Left colon (tissue), 2 donors: ENCODE data around the gene IL1R1. TPM values are rescaled to one million over a fixed set of nuclear protein-coding genes. Genes with fewer than 3 reads are reported as not detected.

Experiments used
- ATAC-seq: fragments of 200-7000 bp; cut with Tn5 transposase; one replicate; pipeline ENCODE4 v1.9.1; 2020; ENCODE audit warnings: mild to moderate bottlenecking, moderate library complexity
- DNase-seq, 2 donors: peaks; one replicate each; pipeline ENCODE4 v3.0.0-alpha.2; 2020
- intact Hi-C, 2 donors: fragments of 100-400 bp; cut with DNase I in 1 of 2; cut with micrococcal nuclease in 1 of 2; formaldehyde crosslinking; loops; one replicate each; pipeline versions ENCODE4 v1.11.2 to v1.14.0; 2022; cut with DNase I, micrococcal nuclease
- total RNA-seq, 2 donors: library from RNA; stranded (reverse); fragmentation: NEBNext Ultra II Directional; extraction: Animal tissue kit (Norgen Biotek cat#: 25700); gene quantifications; one replicate each; pipeline ENCODE4 v1.2.1, GENCODE V29; 2021
- donor health status: DM: no; HTN: no; CAD: no.
- donor health status: DM: yes; HTN: yes; CAD: no.

IL1R1 gene
- total RNA-seq, 2 donors from 2014 or later, result 24.8 to 25.0 TPM

DNA sequence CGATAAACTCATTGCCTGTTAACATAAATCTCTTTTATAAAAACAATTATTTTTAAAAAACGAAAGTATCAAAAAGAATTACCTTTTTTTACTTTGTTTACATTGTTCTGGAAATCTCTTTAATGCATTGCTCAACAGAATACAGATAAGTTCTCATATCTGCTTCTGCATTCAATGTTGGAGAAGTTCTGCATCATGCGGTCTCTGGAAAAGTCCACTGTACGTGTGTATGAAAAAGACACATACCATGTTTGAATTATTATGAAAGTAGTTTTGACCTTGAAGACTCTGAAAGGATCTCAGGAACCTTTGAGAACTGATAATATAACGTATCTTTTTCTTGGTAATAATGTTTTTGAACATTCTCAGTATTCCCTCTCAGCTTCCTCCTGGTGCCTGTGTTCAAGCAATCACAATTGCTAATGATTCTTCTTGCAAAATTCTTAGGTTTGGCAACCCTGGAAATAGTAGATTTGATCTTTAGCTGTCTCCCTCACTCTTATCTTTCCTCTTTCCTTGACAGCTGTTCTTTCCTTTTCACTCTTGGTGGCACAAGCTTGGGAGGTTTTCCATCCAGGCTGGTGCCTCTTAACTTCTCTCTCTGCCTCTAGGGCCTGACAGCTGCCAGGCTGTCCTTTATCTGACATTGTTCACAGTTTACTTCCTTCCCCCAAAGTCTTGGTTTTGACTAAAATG lies 12.4 kb upstream of the IL1R1 start:
- ATAC-seq (no peak), DNase-seq (no peak)
- intact Hi-C loops, result no loop called here

DNA sequence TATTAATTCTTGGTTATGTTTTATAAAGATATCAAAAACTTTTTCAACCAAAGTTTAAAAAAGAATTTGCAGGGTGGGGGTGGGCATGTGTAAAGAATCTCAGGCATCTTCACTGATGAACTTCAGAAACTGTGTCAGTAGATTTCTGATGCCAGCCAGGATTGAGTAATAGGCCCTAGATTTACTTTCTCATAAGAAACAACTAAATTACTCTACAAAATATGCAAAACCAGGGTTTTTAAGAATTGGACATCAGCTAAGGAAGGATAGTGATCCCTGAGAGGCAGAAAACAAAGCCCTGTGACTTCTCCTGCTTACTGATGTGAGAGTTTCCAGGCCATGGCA lies 11.9 kb upstream of the IL1R1 start:
- DNase-seq (no peak), ATAC-seq (no peak)
- intact Hi-C loops, result no loop called here

- ATAC-seq (no peak), DNase-seq (no peak)
- intact Hi-C loops, result no loop called here
Observed at GRCh38 chr2:102131564-102131963, 11.0 kb upstream of the IL1R1 start.

DNA sequence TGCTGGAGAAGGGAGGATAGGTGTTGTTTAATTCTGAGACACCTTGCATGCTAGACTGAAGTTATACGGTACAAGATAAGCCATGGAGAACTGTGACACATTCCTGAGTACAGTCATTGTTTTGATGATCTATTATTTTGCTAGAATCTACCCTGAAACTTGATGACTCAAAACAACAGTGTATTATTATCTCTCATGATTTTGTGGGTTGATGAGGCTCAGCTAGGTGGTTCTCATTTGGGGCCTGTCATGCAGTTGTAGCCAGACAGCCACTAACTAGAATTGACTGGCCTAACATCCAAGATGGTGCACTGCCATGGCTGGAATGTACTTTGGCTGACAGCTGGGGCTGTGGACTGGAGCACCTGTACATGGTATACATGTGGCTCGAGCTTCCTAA lies 5.4 kb upstream of the IL1R1 start:
- intact Hi-C loops, result no loop called here
- ATAC-seq, result no peak
- no peak for DNase-seq

DNA sequence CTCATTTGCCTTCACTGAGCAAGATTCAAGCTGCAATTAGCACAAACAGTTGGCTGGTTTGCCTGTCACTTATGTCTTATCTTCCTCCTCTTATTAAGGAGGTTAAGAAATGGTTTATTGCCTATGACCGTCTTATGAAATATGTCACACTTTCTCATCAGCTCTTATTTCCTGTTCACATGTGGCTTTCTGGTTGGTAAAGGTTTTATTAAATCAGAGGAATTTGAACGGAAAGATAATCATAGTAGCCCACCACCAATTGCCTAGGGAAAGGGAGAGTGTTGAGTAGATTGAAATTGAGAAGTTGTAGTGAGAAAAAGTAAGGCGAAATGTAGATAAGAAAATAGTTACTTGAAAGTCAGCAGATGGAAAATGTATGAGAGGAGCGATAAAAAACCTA lies 4.2 kb upstream of the IL1R1 start:
- no peak for ATAC-seq
- no peak for DNase-seq

DNA sequence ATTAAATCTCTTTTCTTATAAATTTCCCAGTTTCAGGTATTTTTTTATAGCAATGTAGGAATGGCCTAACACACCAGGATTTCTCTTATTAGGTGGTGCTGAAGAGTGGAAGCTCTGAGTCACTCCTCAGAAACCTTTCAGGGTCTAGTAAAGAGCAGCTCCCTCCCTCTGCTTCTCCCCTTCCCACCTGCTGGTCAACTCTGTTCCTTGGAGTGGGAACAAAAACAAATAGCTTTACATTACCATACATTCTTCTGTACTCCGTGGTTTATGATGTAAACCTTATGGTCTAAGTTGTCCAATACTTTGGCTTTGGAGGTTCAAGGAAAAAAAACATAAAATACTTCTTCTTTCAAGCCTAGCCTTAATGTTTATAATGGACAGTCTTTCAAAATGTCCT lies 2.7 kb upstream of the IL1R1 start:
- ATAC-seq (no peak), DNase-seq (no peak)
- intact Hi-C loops, result no loop called here

More for the DNA sequence above, 4.2 kb upstream of the IL1R1 start:
- intact Hi-C loops, result no loop called here

- intact Hi-C loops, result no loop called here
- ATAC-seq (no peak), DNase-seq (no peak)
Observed at GRCh38 chr2:102140377-102140776, 2.2 kb upstream of the IL1R1 start.

DNA sequence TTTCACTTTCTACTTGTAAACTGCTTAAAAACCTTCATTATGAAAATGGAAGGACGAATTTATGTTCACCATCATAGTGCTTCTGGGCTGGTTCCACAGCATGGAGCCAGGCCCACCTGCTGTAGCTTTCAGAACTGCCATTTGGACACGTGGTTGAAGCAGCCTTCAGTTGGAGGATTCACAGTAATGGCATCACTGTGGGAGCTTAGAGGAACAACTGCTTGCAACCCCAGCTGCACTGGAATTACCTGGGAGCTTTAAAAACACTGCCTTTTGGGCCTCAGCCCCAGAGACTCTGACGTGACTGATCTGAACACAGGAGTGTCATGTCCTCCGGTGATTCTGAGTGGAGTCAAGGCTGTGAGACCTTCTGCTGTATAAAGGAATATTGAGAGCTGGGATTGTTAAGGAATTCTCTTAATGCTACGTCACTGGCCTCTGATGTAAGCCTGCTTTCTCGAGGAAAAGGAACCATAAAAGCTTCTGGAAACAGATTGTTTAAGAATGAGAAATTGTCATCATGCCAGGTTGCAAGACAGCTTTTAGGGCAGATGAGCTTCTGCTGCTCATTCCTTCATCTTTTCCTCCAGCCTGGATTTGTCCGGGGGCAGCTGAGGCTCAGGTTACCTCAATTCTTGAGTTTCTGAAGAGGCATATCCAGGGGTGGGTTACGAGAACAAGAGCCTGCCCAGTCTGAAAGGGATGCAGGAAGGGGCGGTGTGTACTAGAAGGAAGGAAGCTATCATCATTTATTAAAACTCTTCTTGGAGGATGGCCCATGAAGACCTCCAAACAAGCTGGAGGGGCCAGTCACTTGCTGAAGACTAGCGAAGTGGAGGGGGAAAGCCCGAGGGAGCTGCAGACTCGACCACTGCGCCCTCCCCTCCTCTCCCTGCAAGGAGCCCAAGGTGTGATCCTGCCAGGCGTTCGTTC lies 1.3 kb upstream of the IL1R1 start:
- intact Hi-C loops, result no loop called here
- no peak for DNase-seq
- ATAC-seq, result no peak

DNA sequence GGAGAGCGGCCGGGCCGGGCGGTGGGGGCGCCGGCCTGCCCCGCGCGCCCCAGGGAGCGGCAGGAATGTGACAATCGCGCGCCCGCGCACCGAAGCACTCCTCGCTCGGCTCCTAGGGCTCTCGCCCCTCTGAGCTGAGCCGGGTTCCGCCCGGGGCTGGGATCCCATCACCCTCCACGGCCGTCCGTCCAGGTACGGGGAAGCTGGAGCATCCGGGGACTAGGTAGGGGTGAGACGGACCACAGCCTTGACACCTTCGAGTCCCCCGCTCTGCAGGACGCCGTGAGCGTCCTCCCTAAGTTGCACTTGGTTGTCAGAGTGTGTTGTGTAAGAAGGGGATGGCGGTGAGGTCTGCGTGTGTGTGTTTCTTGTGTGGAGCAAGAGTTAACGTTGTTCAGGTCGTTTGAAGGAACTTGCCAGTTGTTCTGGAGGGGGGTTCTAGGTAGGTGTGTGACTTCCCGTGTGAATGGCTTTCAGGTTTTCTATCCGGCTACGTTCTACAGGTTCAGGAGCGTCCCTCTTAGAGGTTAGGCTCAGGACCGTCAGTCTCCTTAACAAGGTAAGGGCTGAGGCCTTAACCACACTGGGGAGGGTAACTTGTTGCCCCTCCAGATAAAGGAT lies 393 bp downstream of the IL1R1 start:
- intact Hi-C loops, result no loop called here
- DNase-seq (no peak), ATAC-seq (no peak)

GRCh38 chr2:102143450-102143985 lies 972 bp downstream of the IL1R1 start:
- intact Hi-C loops, result no loop called here
- DNase-seq (no peak), ATAC-seq (no peak)

DNA sequence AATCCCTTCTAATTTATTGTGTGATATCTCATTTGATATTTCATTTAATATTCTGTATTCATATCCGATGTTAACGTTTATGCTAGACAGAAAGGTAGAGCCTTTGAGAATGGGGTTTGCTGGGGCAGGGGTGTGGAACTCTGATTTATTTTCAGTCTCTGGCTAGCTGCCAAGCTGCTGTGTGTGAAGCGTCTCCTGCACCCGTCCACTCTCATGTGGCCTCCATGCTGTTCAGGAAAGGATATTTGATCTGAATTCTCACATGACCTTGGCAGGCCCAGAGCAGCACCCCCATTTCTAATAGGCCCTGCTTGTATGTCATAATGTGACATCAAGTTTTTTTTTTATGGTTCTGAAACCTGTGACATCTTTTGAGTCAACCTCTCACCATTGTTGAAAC lies 1.6 kb downstream of the IL1R1 start:
- DNase-seq, result no peak
- intact Hi-C loops, result no loop called here
- ATAC-seq, result no peak

DNA sequence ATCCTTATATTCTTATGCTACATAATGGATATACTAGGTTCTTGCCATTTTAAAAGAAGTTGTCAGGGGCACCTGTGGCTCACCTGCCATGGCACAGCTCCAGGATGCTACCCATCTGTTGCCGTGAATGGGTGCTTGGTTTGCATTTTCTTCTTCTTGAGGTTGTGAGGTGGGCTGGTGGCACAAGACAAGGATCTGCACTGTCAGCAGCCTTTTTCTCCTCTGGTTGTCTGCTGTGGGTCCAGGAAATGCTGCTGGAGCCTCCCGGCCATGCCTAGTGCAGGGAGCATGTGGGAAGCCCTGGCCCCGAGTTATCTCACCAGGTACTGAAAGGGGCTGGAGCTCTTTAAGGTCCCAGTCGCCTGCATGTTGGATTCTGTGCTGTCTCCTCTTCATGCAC lies 2.6 kb downstream of the IL1R1 start:
- DNase-seq (no peak), ATAC-seq (no peak)
- intact Hi-C loops, result no loop called here

- DNase-seq, result no peak
- intact Hi-C loops, result no loop called here
- ATAC-seq, result no peak
Observed at GRCh38 chr2:102145934-102146333, 3.4 kb downstream of the IL1R1 start.

DNA sequence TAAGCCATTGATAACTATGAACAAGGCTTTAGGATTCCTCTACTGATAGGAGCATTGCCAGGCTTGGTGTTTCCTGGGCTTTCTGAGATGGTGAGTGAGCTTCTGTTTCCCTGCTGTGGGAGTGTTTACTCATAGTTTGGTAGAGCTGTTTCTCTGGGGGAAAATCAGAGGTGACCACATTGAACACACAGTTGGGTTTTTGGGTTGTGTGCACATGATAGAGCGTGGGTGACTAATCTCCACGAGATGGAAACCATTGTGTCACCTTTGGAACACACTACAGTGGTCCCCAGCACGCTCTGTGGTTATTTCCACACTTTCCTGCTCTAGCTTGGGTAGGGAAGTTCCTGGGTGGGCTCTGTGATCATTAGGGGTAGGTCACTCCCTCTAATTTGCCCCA lies 5.4 kb downstream of the IL1R1 start:
- no peak for DNase-seq
- ATAC-seq, result no peak
- intact Hi-C loops, result no loop called here

- intact Hi-C loops, result no loop called here
- DNase-seq (no peak), ATAC-seq (no peak)
Observed at GRCh38 chr2:102149243-102149642, 6.7 kb downstream of the IL1R1 start.

DNA sequence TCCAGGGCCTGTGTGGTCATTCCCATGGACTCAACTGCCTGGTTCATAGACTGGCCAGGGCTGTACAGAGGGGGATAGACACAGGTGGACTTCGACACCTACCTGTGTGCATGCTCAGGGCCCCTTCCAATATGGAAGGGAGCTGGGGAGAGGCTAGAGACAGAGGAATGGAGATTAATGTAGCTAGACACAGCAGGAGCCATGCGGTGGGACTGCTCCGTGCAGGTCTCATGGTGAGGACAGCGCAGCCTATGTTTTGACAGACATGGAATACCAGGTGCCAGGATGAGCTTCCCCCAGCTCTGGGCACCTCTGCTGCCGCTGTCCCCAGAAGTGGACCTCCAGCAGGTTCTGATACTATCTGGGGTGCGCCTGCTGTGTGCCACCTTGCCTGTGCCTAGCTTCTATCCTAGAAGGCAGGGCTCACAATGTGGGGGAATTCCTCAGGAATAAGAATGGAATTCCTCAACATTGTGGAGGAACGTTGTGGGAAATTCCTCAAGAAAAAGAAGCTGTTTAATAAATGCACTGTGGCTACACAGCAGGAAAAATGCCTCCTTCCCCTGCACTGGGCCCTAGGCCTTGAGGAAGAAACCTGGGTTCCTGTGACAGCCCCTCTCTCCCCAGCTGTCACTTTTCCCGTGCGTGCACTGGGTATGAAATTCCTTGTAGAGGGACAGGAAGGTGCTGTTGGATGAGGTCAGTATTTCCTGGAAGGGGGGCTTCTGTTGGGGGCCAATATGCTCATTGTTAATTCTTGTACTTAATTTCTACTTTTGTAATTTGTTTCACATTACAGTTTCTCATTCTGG lies 7.3 kb downstream of the IL1R1 start:
- ATAC-seq, result no peak
- intact Hi-C loops, result no loop called here
- DNase-seq, result no peak

DNA sequence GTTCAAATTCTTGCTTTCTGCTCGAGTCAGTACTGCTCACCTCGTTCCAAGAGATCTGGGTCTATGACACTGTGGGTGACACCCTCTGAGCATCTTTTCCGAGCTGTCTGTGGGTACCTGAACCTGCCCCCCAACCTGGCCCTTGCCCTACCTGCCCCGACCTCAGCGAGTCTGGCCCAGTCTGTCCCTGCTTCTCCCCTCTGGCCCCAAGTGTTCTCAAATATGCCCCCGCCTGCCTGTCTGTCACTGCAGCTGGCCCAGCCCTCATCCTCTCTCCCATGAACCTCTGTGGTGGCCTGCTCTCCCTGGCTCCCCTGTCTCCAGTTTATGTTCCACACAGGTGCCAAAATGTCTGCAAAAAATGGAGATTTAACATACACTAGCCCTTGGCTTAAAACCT lies 11.8 kb downstream of the IL1R1 start:
- no peak for DNase-seq

DNA sequence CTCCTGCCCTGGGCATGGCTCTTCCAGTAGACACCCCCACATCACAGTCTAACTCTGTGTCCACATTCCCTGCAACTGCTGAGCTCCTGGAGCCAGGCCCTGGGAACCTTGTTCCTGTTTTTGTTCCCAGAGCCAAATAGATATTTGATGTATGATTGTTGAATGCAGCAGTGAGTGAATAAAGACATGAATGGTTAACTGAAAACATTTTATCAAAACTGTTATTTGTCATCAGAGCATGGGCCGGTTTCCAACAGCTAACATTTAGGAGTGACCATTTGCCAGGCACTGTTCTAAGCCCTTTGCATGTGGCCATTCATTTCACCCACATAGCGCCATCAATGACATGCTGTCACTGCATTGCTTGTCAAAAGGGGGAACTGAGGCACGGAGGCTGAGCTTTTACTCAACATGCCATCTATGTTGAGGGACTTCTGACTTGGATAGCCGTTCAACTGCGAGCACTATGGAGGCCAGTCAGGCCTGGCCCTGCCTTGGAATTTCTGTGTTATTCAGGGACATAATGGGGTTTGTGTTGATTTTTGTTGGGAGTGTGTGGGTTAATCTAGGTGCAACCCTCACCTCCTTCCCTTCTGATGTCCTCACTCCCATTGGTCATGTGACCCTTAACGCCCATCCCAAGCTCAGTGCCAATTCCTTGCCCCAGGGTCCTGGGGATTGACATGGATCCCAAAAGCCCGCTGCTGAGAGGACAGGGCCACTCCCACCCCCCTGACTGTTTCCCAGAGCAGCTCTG lies 12.6 kb downstream of the IL1R1 start:
- intact Hi-C loops, result no loop called here
- ATAC-seq (no peak), DNase-seq (no peak)

More for the DNA sequence above, 11.8 kb downstream of the IL1R1 start:
- intact Hi-C loops, result no loop called here
- ATAC-seq, result no peak
